Measurements from ENCODE around the gene METTL27.

GRCh38 chr7:73882047-73882402 is 39.7 kb upstream of the METTL27 start:
- TF ChIP-seq CTCF (IDR thresholded peaks at IDR 0.05) = no peak
- no peak for TF ChIP-seq POLR2A (IDR thresholded peaks at IDR 0.05)

All from esophagus squamous epithelium (tissue), 4 donors.